ENCODE data around the gene FOXP2. TPM values are rescaled to one million over a fixed set of nuclear protein-coding genes. Genes with fewer than 3 reads are reported as not detected.
"Not testable (repeated sequence)": the region's sequence is repeated elsewhere in the genome, so short reads cannot be mapped to it uniquely, and the experiment has no call there.

The FOXP2 gene
- total RNA-seq, 2 donors from 2014 or later, result 0.25 TPM; not detected in 1

GRCh38 chr7:114432061-114432460, 17.4 kb downstream of the FOXP2 start:
- Mint-ChIP-seq H3K36me3 (ENCODE audit: low read depth) (no peaks in the 10 kb centered on the region), H3K4me3 (no peak overlapping the region), H3K27me3 (no peaks in the 10 kb centered on the region), H3K27ac (no peak overlapping the region), H3K4me1 (no peaks in the 10 kb centered on the region)
- H3K9me3 ChIP-seq (ENCODE audit: control insufficient read depth, low read length, poor library complexity, severe bottlenecking), result no peaks in the 10 kb centered on the region
- DNase-seq (no peak), ATAC-seq (no peak)

DNA sequence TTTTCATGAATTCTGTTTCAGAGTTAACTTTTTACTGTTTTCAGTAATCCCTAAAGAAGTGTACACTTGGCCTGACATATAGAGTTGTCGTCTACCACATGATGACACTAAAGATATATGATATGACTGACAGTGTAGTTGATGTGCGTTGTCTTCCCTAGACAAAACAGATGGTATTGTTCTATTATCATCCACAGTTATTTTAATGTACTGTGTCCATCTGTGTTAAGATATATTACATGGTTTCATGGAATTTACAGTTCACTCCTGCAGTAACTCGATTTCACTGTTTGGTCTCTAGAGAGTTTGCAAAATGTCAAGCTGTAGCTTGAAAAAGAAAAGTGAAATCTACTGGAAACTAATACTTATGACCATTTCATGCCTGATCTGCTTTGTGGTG, 18.1 kb downstream of the FOXP2 start:
- Mint-ChIP-seq H3K27me3 (no peaks in the 10 kb centered on the region), H3K4me3 (no peak overlapping the region), H3K4me1 (no peaks in the 10 kb centered on the region), H3K36me3 (ENCODE audit: low read depth) (no peaks in the 10 kb centered on the region), H3K27ac (no peak overlapping the region)
- DNase-seq (no peak), ATAC-seq (no peak)
- no peaks in the 10 kb centered on the region for H3K9me3 ChIP-seq (ENCODE audit: control insufficient read depth, low read length, poor library complexity, severe bottlenecking)

- no peak for ATAC-seq
- no peaks in the 10 kb centered on the region for H3K27me3 Mint-ChIP-seq
- H3K4me3 Mint-ChIP-seq, result no peak overlapping the region
- H3K9me3 ChIP-seq (ENCODE audit: control insufficient read depth, low read length, poor library complexity, severe bottlenecking), result no peaks in the 10 kb centered on the region
- no peak overlapping the region for H3K27ac Mint-ChIP-seq
- no peak for DNase-seq
- no peaks in the 10 kb centered on the region for H3K4me1 Mint-ChIP-seq
- no peaks in the 10 kb centered on the region for H3K36me3 Mint-ChIP-seq (ENCODE audit: low read depth)
These were observed 25.0 kb downstream of the FOXP2 start for GRCh38 chr7:114439581-114439980.

DNA sequence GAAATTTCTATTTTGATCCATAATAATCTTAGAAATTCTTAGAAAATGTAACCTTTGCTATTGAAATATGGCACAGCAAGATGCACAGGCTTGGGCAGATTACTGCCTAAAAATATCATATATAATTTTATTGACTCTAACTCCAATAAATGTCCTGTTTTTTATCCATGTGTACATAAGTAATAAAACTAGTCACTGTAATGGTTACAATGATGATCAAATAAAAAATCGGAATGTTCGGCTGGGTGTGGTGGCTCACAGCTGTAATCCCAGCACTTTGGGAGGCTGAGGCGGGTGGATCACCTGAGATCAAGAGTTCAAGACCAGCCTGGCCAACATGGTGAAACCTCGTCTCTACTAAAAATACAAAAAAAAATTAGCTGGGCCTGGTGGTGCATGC, 26.3 kb downstream of the FOXP2 start:
- not testable (repeated sequence) for H3K9me3 ChIP-seq (ENCODE audit: control insufficient read depth, low read length, poor library complexity, severe bottlenecking); H3K4me3 Mint-ChIP-seq; H3K4me1 Mint-ChIP-seq; H3K27ac Mint-ChIP-seq; DNase-seq; ATAC-seq; H3K27me3 Mint-ChIP-seq; H3K36me3 Mint-ChIP-seq (ENCODE audit: low read depth)

DNA sequence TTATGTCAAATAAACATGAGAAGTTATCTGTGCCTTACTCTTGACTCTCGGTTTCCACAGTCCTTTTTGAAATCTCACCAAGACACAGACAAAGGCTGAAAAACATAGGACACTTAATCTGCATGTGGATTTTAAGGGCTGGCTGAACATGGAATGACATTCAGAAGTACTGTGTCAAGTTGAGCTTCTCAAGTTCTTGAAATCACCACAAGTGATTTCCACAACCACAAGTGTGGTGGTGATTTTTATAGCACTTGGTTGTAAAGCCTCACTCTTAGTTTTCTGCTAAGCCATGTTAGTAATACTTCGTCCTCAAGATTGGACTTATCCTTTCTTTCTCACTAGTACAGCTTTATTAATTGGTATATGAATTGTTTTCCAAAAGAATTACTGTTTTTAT, 29.6 kb downstream of the FOXP2 start:
- peaks cover 5% of the 10 kb centered on the region for H3K36me3 Mint-ChIP-seq (ENCODE audit: low read depth)
- no peaks in the 10 kb centered on the region for H3K4me1 Mint-ChIP-seq
- no peak overlapping the region for H3K4me3 Mint-ChIP-seq
- ATAC-seq (no peak), DNase-seq (no peak)
- H3K27me3 Mint-ChIP-seq, result no peaks in the 10 kb centered on the region
- no peaks in the 10 kb centered on the region for H3K9me3 ChIP-seq (ENCODE audit: control insufficient read depth, low read length, poor library complexity, severe bottlenecking)
- H3K27ac Mint-ChIP-seq, result no peak overlapping the region

DNA sequence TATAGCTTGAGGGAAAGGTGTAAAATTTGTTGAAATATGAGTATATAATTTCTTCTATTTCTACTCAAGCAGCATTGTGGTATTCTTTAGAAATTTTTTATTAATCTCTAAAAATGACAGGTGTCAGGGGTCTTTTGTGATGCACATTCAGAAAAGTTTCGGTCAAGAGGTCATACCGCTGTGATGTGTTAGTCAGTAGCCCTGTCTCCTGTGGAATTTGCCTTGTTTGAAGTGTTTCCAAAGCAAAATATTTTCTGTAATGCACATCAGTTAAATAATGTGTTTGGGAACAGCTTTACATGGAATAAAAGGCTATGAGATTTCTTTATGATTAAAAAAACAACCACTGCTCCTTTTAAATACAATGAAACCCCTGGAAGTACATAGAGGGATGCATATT, 35.8 kb downstream of the FOXP2 start:
- DNase-seq (no peak), ATAC-seq (no peak)
- H3K4me3 Mint-ChIP-seq, result no peak overlapping the region
- H3K4me1 Mint-ChIP-seq, result no peaks in the 10 kb centered on the region
- H3K9me3 ChIP-seq (ENCODE audit: control insufficient read depth, low read length, poor library complexity, severe bottlenecking), result no peaks in the 10 kb centered on the region
- H3K27me3 Mint-ChIP-seq, result peaks cover 8% of the 10 kb centered on the region
- peaks cover 5% of the 10 kb centered on the region for H3K36me3 Mint-ChIP-seq (ENCODE audit: low read depth)
- H3K27ac Mint-ChIP-seq, result no peak overlapping the region

- Mint-ChIP-seq H3K36me3 (ENCODE audit: low read depth) (no peaks in the 10 kb centered on the region), H3K27ac (no peak overlapping the region), H3K27me3 (no peaks in the 10 kb centered on the region), H3K4me3 (no peak overlapping the region), H3K4me1 (no peaks in the 10 kb centered on the region)
- H3K9me3 ChIP-seq (ENCODE audit: control insufficient read depth, low read length, poor library complexity, severe bottlenecking), result no peaks in the 10 kb centered on the region
- DNase-seq, result no peak
- ATAC-seq, result no peak
These were observed 45.0 kb downstream of the FOXP2 start for GRCh38 chr7:114459574-114459973.

GRCh38 chr7:114460021-114460420, 45.4 kb downstream of the FOXP2 start:
- DNase-seq, result no peak
- no peak overlapping the region for H3K27ac Mint-ChIP-seq
- no peaks in the 10 kb centered on the region for H3K27me3 Mint-ChIP-seq
- ATAC-seq, result no peak
- no peaks in the 10 kb centered on the region for H3K9me3 ChIP-seq (ENCODE audit: control insufficient read depth, low read length, poor library complexity, severe bottlenecking)
- no peaks in the 10 kb centered on the region for H3K36me3 Mint-ChIP-seq (ENCODE audit: low read depth)
- no peak overlapping the region for H3K4me3 Mint-ChIP-seq
- no peaks in the 10 kb centered on the region for H3K4me1 Mint-ChIP-seq

DNA sequence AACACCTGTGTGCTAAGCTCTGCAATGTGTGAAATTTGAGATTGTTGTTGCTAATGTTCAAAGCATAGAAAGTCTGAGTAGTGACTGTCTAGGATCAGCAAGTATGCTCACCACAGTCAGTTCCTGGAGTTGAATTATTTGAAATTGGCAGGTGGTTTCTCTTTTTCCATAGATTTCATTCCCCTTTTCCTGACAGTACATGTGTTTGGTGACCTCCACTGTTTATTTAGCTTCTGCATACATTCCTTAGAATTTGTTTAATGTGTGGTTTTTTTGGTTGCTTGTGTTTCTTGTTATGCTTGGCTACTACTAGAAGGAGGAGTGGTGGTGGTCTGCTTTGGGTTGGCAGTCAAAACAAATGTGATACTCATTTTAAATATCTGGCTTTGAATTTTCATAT, 52.3 kb downstream of the FOXP2 start:
- no peaks in the 10 kb centered on the region for H3K9me3 ChIP-seq (ENCODE audit: control insufficient read depth, low read length, poor library complexity, severe bottlenecking)
- Mint-ChIP-seq H3K36me3 (ENCODE audit: low read depth) (peaks cover 3% of the 10 kb centered on the region), H3K4me3 (no peak overlapping the region), H3K27ac (no peak overlapping the region), H3K27me3 (peaks cover 17% of the 10 kb centered on the region), H3K4me1 (peaks cover 2% of the 10 kb centered on the region)
- no peak for DNase-seq
- ATAC-seq, result no peak

- Mint-ChIP-seq H3K4me1 (peaks cover 2% of the 10 kb centered on the region), H3K27me3 (peaks cover 17% of the 10 kb centered on the region), H3K36me3 (ENCODE audit: low read depth) (peaks cover 3% of the 10 kb centered on the region), H3K4me3 (no peak overlapping the region), H3K27ac (no peak overlapping the region)
- DNase-seq (no peak), ATAC-seq (no peak)
- no peaks in the 10 kb centered on the region for H3K9me3 ChIP-seq (ENCODE audit: control insufficient read depth, low read length, poor library complexity, severe bottlenecking)
These were observed 54.2 kb downstream of the FOXP2 start for GRCh38 chr7:114468844-114469243.

GRCh38 chr7:114472896-114473512, 58.4 kb downstream of the FOXP2 start:
- H3K36me3 Mint-ChIP-seq (ENCODE audit: low read depth), result peaks cover 3% of the 10 kb centered on the region
- H3K4me3 Mint-ChIP-seq, result no peak overlapping the region
- ATAC-seq (no peak), DNase-seq (no peak)
- H3K27ac Mint-ChIP-seq, result no peak overlapping the region
- peaks cover 2% of the 10 kb centered on the region for H3K4me1 Mint-ChIP-seq
- H3K9me3 ChIP-seq (ENCODE audit: control insufficient read depth, low read length, poor library complexity, severe bottlenecking), result no peaks in the 10 kb centered on the region
- H3K27me3 Mint-ChIP-seq, result peaks cover 14% of the 10 kb centered on the region

GRCh38 chr7:114478384-114478783, 63.8 kb downstream of the FOXP2 start:
- no peaks in the 10 kb centered on the region for H3K9me3 ChIP-seq (ENCODE audit: control insufficient read depth, low read length, poor library complexity, severe bottlenecking)
- DNase-seq (no peak), ATAC-seq (no peak)
- H3K27ac Mint-ChIP-seq, result no peak overlapping the region
- H3K36me3 Mint-ChIP-seq (ENCODE audit: low read depth), result no peaks in the 10 kb centered on the region
- peaks cover 4% of the 10 kb centered on the region for H3K4me1 Mint-ChIP-seq
- no peak overlapping the region for H3K4me3 Mint-ChIP-seq
- H3K27me3 Mint-ChIP-seq, result no peaks in the 10 kb centered on the region

GRCh38 chr7:114481999-114482398, 67.4 kb downstream of the FOXP2 start:
- H3K4me1 Mint-ChIP-seq, result peaks cover 4% of the 10 kb centered on the region
- ATAC-seq (no peak), DNase-seq (no peak)
- H3K4me3 Mint-ChIP-seq, result no peak overlapping the region
- H3K27ac Mint-ChIP-seq, result no peak overlapping the region
- no peaks in the 10 kb centered on the region for H3K9me3 ChIP-seq (ENCODE audit: control insufficient read depth, low read length, poor library complexity, severe bottlenecking)
- H3K27me3 Mint-ChIP-seq, result no peaks in the 10 kb centered on the region
- H3K36me3 Mint-ChIP-seq (ENCODE audit: low read depth), result no peaks in the 10 kb centered on the region

GRCh38 chr7:114484226-114484625, 69.6 kb downstream of the FOXP2 start:
- Mint-ChIP-seq H3K4me1 (peaks cover 4% of the 10 kb centered on the region), H3K27ac (no peak overlapping the region), H3K36me3 (ENCODE audit: low read depth) (no peaks in the 10 kb centered on the region), H3K27me3 (no peaks in the 10 kb centered on the region), H3K4me3 (no peak overlapping the region)
- DNase-seq (no peak), ATAC-seq (no peak)
- H3K9me3 ChIP-seq (ENCODE audit: control insufficient read depth, low read length, poor library complexity, severe bottlenecking), result no peaks in the 10 kb centered on the region
